ENCODE measurements around the gene LHPP.

LHPP gene

GRCh38 chr10:124448696-124449169 is 12.9 kb upstream of the LHPP start:
- FAIRE-seq: no peak

GRCh38 chr10:124449170-124450011 is 12.2 kb upstream of the LHPP start:
- no peak for FAIRE-seq

- FAIRE-seq: no peak
Measured at GRCh38 chr10:124450012-124450782, 11.4 kb upstream of the LHPP start, which contains the start of gene NKX1-2. Gene NKX1-2, minus strand, starts transcription at chr10:124450035. Its CDS starts 92 bp downstream, at chr10:124449943.

GRCh38 chr10:124450783-124451057 is 10.9 kb upstream of the LHPP start:
- FAIRE-seq: no peak

- no peak for FAIRE-seq
Measured at GRCh38 chr10:124451276-124451675, 10.3 kb upstream of the LHPP start.

GRCh38 chr10:124453960-124454610 is 7.5 kb upstream of the LHPP start:
- FAIRE-seq: no peak

- FAIRE-seq: no peak
Measured at GRCh38 chr10:124455441-124455840, 6.2 kb upstream of the LHPP start.

- FAIRE-seq: no peak
Measured at GRCh38 chr10:124458473-124458872, 3.1 kb upstream of the LHPP start.

GRCh38 chr10:124458889-124459288 is 2.7 kb upstream of the LHPP start:
- FAIRE-seq: no peak

- no peak for FAIRE-seq
Measured at GRCh38 chr10:124459395-124459794, 2.2 kb upstream of the LHPP start.

- FAIRE-seq: no peak
Measured at GRCh38 chr10:124460144-124460543, 1.5 kb upstream of the LHPP start.

GRCh38 chr10:124462348-124462695 is 699 bp downstream of the LHPP start:
- no peak for FAIRE-seq

- FAIRE-seq: no peak
Measured at GRCh38 chr10:124464028-124464965, 2.7 kb downstream of the LHPP start.

GRCh38 chr10:124465003-124465776 is 3.6 kb downstream of the LHPP start:
- no peak for FAIRE-seq

- FAIRE-seq: no peak
Measured at GRCh38 chr10:124465777-124466488, 4.3 kb downstream of the LHPP start.

GRCh38 chr10:124467165-124467564 is 5.5 kb downstream of the LHPP start:
- FAIRE-seq: no peak

GRCh38 chr10:124468624-124469023 is 7.0 kb downstream of the LHPP start:
- no peak for FAIRE-seq

GRCh38 chr10:124469956-124470484 is 8.4 kb downstream of the LHPP start:
- no peak for FAIRE-seq

GRCh38 chr10:124470544-124471434 is 9.2 kb downstream of the LHPP start:
- no peak for FAIRE-seq

- no peak for FAIRE-seq
Measured at GRCh38 chr10:124472071-124472470, 10.4 kb downstream of the LHPP start.
